HG02588 (cell line): ENCODE data around the gene ECD.

ENCODE experiments used
- ATAC-seq: cut with Tn5 transposase; IDR thresholded peaks from one replicate; pipeline ENCODE4 v1.9.1; 2021; ENCODE audit warnings: mild to moderate bottlenecking, moderate library complexity; ENCODE audit not compliant: unreplicated experiment

ECD gene

GRCh38 chr10:73099141-73099540 lies 68.7 kb downstream of the ECD start:
- no peak for ATAC-seq

GRCh38 chr10:73097305-73097670 lies 70.5 kb downstream of the ECD start:
- no peak for ATAC-seq

DNA sequence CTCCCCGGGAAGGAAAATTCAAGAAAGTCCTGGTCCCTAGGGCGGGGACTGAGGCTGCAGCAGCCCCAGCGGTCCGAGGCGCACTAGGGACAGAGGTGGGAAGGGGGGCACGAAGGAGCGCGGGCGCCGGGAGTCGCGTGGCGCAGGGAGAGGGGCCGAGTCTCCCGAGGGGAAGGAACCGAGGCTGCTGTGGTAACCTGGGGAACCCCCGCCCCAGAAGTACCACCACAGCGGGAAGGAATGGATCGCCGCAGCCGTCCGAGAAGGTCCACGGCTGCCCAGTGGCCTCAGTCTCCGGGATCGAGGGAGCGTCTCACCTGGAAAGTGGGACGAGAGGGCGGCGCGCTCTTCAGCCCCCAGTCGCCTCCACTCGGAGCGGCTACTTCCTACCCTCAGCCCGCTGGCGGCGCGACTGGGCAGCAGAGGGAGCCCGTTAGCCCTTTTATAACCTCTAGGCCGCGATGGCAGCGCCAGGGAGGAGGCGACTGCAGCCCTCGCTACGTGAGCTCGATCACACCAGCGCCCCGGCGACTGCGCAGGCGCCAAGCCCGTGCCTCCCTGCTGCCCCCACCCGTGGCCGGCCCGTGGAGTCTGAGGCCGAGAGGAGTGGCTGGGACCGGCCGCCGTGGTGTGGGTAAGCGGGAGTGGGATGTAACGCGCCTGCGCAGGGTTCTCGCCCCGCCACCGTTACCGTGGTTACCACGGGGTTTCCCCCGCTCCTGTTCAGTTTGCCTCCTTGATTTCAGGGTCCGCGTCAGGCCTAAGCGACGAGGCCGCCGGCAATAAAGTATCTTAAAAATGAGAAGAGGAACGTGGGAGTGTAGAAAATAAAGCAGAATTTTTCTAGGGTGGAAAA lies 71.1 kb downstream of the ECD start, which contains the start of gene P4HA1:
Gene P4HA1 (minus strand): TSS at position 418 of the 856 bp plus-strand sequence. CDS start 21,983 bp downstream, outside the sequence.
- peak; percentile 84 for ATAC-seq

- peak; percentile 26 for ATAC-seq
Observed at GRCh38 chr10:73096041-73096448, 71.8 kb downstream of the ECD start.

DNA sequence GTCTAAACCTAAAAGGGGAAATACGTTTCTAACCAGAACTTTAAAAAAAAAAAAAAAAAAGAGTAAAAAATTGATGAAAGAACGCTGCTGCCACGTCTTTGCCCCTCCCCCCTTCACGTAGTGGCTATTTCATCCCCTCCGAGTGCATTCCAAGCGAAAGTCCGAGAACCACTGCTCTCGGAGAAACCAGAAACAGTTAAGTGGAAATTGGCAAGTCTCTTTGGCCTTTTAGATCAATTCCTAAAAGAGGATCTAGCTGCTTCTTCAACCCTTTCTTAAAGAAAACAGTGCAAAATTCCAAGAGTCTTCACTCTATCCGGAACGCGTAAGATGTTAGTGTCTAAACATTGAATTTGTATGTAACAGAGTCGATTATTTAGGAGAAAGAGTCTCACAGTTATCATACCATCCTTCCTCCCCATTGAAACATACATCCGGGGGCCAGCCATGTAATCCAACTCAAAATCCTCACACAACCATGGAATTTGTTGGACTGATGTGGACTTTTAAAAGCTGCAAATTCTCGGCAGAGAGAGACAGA lies 72.3 kb downstream of the ECD start:
- ATAC-seq = no peak

- ATAC-seq = no peak
Observed at GRCh38 chr10:73094986-73095480, 72.8 kb downstream of the ECD start.

DNA sequence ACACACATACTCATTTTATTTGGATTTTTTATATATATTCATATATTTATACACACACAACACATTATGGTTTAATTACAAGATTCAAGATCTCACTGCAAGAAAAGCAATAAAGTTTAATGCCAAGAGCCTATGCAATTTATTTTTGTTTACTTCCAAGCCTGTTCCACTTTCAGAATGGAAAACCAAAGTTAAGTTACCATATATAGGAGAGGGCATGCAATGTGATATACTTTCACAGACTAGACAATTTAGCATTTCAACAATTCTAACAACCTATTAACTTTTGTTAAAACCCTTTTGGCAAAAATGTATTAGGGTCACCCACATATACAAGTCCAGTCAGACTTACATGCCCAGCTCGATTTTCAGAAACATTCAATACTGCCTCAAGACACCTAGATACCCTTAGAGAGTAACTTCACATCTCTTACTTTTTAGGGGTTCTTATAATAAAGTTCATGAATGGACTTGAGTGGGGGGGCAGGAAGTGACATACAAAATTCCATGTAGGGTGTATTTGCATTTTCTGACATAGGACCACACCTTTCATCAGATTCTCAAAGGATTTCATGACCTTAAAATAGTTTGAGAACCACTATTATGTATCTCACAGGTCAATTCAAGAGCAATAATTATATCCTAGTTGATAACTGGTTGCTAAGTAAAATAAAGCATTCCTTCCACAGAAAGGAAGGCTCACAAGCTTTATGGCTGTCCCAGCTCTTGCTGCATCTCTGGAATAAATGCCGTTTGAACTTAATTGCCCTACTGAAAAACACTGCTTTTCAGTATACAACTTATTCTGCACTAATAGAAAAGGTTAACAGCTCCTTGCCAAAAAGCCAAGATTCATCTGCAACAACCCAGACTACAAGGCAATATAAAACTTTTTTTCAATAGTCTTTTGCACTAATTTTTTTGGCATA lies 73.6 kb downstream of the ECD start:
- no peak for ATAC-seq

GRCh38 chr10:73092830-73093229 lies 75.0 kb downstream of the ECD start:
- no peak for ATAC-seq

DNA sequence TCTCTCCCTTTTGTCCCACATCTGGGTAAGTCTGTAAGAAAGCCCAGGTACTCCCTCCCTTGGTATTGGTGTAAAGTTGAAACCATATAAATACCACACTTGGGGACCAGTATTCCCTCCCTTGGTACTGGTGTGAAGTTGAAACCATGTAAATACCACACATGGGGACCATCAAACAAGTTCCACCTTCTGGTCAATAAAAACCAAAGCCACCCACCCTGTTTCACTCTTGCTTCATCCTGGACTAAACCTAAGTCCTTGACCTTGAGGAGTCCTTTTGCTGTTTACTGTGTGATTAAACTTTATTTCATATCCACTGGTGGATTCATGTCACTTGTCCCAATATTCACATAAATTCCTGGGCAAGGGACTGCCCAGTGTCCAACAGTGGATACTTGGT lies 79.5 kb downstream of the ECD start:
- ATAC-seq = no peak

DNA sequence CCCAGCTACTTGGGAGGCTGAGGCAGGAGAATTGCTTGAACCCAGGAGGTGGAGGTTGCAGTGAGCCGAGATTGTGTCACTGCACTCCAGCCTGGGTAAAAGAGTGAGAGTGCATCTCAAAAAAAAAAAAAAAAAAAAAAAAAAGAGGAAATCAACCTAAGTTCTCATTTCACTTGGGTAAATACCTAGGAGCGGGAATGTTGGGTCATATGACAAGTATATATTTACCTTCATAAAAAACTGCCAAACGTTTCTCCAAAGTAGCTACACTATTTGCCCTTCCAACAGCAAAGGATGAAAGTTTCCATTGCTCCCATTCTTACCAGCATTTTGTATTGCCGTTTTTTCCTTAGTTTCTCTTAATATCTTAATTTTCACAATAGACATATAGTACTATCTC lies 81.0 kb downstream of the ECD start:
- no peak for ATAC-seq

GRCh38 chr10:73084209-73084608 lies 83.6 kb downstream of the ECD start:
- ATAC-seq = no peak
